Cerebellar cortex (tissue), 1 donor: ENCODE results near the gene TBC1D14.

Experiments used
- DNase-seq: peaks from one replicate; pipeline ENCODE4 v3.0.0-alpha.2; 2015; ENCODE audit warnings: low spot score

Gene TBC1D14

GRCh38 chr4:7023486-7023885 lies 113.9 kb downstream of the TBC1D14 start:
- no peak for DNase-seq

- DNase-seq: no peak
These were observed 114.3 kb downstream of the TBC1D14 start for GRCh38 chr4:7023901-7024300.

- no peak for DNase-seq
These were observed 114.8 kb downstream of the TBC1D14 start for GRCh38 chr4:7024336-7024890.

- DNase-seq: no peak
These were observed 115.5 kb downstream of the TBC1D14 start for GRCh38 chr4:7025040-7025602.

- no peak for DNase-seq
These were observed 116.5 kb downstream of the TBC1D14 start for GRCh38 chr4:7026107-7026506.

- no peak for DNase-seq
These were observed 117.7 kb downstream of the TBC1D14 start for GRCh38 chr4:7027284-7027683.

- DNase-seq: no peak
These were observed 118.3 kb downstream of the TBC1D14 start for GRCh38 chr4:7027913-7028312.

GRCh38 chr4:7029212-7029611 lies 119.6 kb downstream of the TBC1D14 start:
- DNase-seq: no peak

- DNase-seq: no peak
These were observed 120.3 kb downstream of the TBC1D14 start for GRCh38 chr4:7029921-7030320.

GRCh38 chr4:7030856-7031255 lies 121.2 kb downstream of the TBC1D14 start:
- no peak for DNase-seq

- DNase-seq: no peak
These were observed 122.2 kb downstream of the TBC1D14 start for GRCh38 chr4:7031558-7032449.

GRCh38 chr4:7032596-7032995 lies 123.0 kb downstream of the TBC1D14 start:
- no peak for DNase-seq

GRCh38 chr4:7034262-7035081 lies 124.8 kb downstream of the TBC1D14 start:
- DNase-seq: no peak

- DNase-seq: no peak
These were observed 127.8 kb downstream of the TBC1D14 start for GRCh38 chr4:7037425-7037824.

- DNase-seq: no peak
These were observed 131.1 kb downstream of the TBC1D14 start for GRCh38 chr4:7040765-7041164.

- no peak for DNase-seq
These were observed 131.6 kb downstream of the TBC1D14 start for GRCh38 chr4:7041246-7041645.

- DNase-seq: peak; percentile 58
These were observed 132.3 kb downstream of the TBC1D14 start for GRCh38 chr4:7041801-7042502.

- peak; percentile 97 for DNase-seq
These were observed 133.1 kb downstream of the TBC1D14 start for GRCh38 chr4:7042503-7043283.

- DNase-seq: peak; percentile 33
These were observed 133.9 kb downstream of the TBC1D14 start, which contains the start of gene TADA2B for GRCh38 chr4:7043284-7044136. TSS of gene TADA2B (plus strand) at chr4:7043372. CDS start at chr4:7043580, 208 bp downstream.
